H1 (cell line): ENCODE measurements around the gene STAT3. TPM values are rescaled to one million over a fixed set of nuclear protein-coding genes. Genes with fewer than 3 reads are reported as not detected.

Experiments
- CEBPB ChIP-seq: IDR thresholded peaks from 2 replicates; pipeline ENCODE4 v1.6.1; 2012; ENCODE audit warnings: low read depth, low read length
- POU5F1 ChIP-seq: IDR thresholded peaks from 2 replicates; pipeline ENCODE4 v1.6.1; 2011; ENCODE audit warnings: low read depth, mild to moderate bottlenecking, low read length, moderate library complexity
- SP1 ChIP-seq: IDR thresholded peaks from 2 replicates; pipeline ENCODE4 v1.6.1; 2011; ENCODE audit warnings: low read depth, low read length
- SP2 ChIP-seq: IDR thresholded peaks from 2 replicates; pipeline ENCODE4 v1.6.1; 2012; ENCODE audit warnings: mild to moderate bottlenecking, low read length, inconsistent platforms
- polyA plus RNA-seq, 7 experiments: library from polyadenylated mRNA; depleted of rRNA in 3 of 7; stranded (reverse) in 5 of 7; unstranded in 2 of 7; fragments of >200 nt in 5 of 7; fragments of 200-250 nt in 2 of 7; gene quantifications; 1 replicate in 5 of 7; 2 replicates in 1 of 7; 4 replicates in 1 of 7; pipeline versions ENCODE4 v1.2.1 to v1.2.3, GENCODE V29; 2011 to 2013; ENCODE audit warnings: missing spikeins in 2 of 7, mixed read lengths in 2 of 7
- total RNA-seq: library from RNA; stranded (reverse); fragmentation: NEBNext Ultra II Directional; extraction: Animal tissue kit (Norgen Biotek cat#: 25700); gene quantifications from 2 replicates; pipeline ENCODE4 v1.2.1, GENCODE V29; 2021

Gene STAT3
- total and polyA plus RNA-seq, 2 of the 8 experiments (the other 6 are each of a cell fraction or from before 2014, with no cell fraction given), result 38.4 to 94.1 TPM

GRCh38 chr17:42266918-42267766 is 121.1 kb downstream of the STAT3 start (continued):
- no peak for TF ChIP-seq CEBPB
- no peak for TF ChIP-seq SP2
- TF ChIP-seq SP1, result no peak
- TF ChIP-seq POU5F1, result no peak
